Activated T-helper 17 cell treated with anti-CD3 and anti-CD28 coated beads, Interleukin-2, amount 50 U/mL, for 72 hours (primary cell): ENCODE measurements around the gene GARS1. TPM values are rescaled to one million over a fixed set of nuclear protein-coding genes. Genes with fewer than 3 reads are reported as not detected.
A peak's percentile ranks its signal among the peaks of the same experiment; 100 is the strongest.

Experiments
- ATAC-seq: fragments of 150-1000 bp; cut with Tn5 transposase; replicated peaks from 2 replicates; pipeline ENCODE4 v1.10.0; 2021; ENCODE audit warnings: mild to moderate bottlenecking, moderate library complexity
- H3K27ac Mint-ChIP-seq: one replicate; pipeline ENCODE4 v1.8.0; 2022; ENCODE audit warnings: mixed read lengths
- H3K27me3 Mint-ChIP-seq: one replicate; pipeline ENCODE4 v1.8.0; 2022; ENCODE audit warnings: mixed read lengths
- H3K36me3 Mint-ChIP-seq: one replicate; pipeline ENCODE4 v1.8.0; 2022; ENCODE audit warnings: low read depth, mild to moderate bottlenecking, mixed read lengths
- H3K4me1 Mint-ChIP-seq: one replicate; pipeline ENCODE4 v1.8.0; 2022; ENCODE audit warnings: mixed read lengths
- H3K4me3 Mint-ChIP-seq: one replicate; pipeline ENCODE4 v1.8.0; 2022; ENCODE audit warnings: mild to moderate bottlenecking, mixed read lengths
- H3K9me3 Mint-ChIP-seq: one replicate; pipeline ENCODE4 v1.8.0; 2022; ENCODE audit warnings: mixed read lengths
- total RNA-seq, 2 donors: library from RNA; stranded (reverse); gene quantifications; one replicate each; pipeline ENCODE4 v1.2.3, GENCODE V29; 2022

The GARS1 gene
- total RNA-seq, 2 donors from 2014 or later: 152 to 222 TPM

GRCh38 chr7:30662431-30662939, 67.8 kb downstream of the GARS1 start:
- Mint-ChIP-seq H3K36me3 (no peaks in the 10 kb centered on the region), H3K9me3 (no peaks in the 10 kb centered on the region), H3K27me3 (peaks cover 4% of the 10 kb centered on the region), H3K4me1 (no peaks in the 10 kb centered on the region), H3K4me3 (no peak overlapping the region), H3K27ac (no peak overlapping the region)
- ATAC-seq: no peak

- ATAC-seq: no peak
- Mint-ChIP-seq H3K9me3 (no peaks in the 10 kb centered on the region), H3K4me1 (no peaks in the 10 kb centered on the region), H3K36me3 (no peaks in the 10 kb centered on the region), H3K4me3 (no peak overlapping the region), H3K27me3 (peaks cover 4% of the 10 kb centered on the region), H3K27ac (no peak overlapping the region)
These were observed 68.7 kb downstream of the GARS1 start for GRCh38 chr7:30663414-30663813.

- H3K4me3 Mint-ChIP-seq: no peak overlapping the region
- no peaks in the 10 kb centered on the region for H3K9me3 Mint-ChIP-seq
- ATAC-seq: peak; percentile 46
- peaks cover 4% of the 10 kb centered on the region for H3K27me3 Mint-ChIP-seq
- no peak overlapping the region for H3K27ac Mint-ChIP-seq
- H3K4me1 Mint-ChIP-seq: no peaks in the 10 kb centered on the region
- no peaks in the 10 kb centered on the region for H3K36me3 Mint-ChIP-seq
These were observed 69.7 kb downstream of the GARS1 start for GRCh38 chr7:30664184-30664885.

GRCh38 chr7:30665043-30665442, 70.4 kb downstream of the GARS1 start:
- Mint-ChIP-seq H3K27ac (no peak overlapping the region), H3K4me1 (no peaks in the 10 kb centered on the region), H3K27me3 (peaks cover 4% of the 10 kb centered on the region), H3K9me3 (no peaks in the 10 kb centered on the region), H3K36me3 (no peaks in the 10 kb centered on the region), H3K4me3 (no peak overlapping the region)
- no peak for ATAC-seq

GRCh38 chr7:30665449-30665848, 70.8 kb downstream of the GARS1 start:
- H3K36me3 Mint-ChIP-seq: no peaks in the 10 kb centered on the region
- no peak overlapping the region for H3K27ac Mint-ChIP-seq
- ATAC-seq: no peak
- no peaks in the 10 kb centered on the region for H3K4me1 Mint-ChIP-seq
- no peak overlapping the region for H3K4me3 Mint-ChIP-seq
- peaks cover 4% of the 10 kb centered on the region for H3K27me3 Mint-ChIP-seq
- H3K9me3 Mint-ChIP-seq: no peaks in the 10 kb centered on the region

- H3K4me3 Mint-ChIP-seq: no peak overlapping the region
- peaks cover 8% of the 10 kb centered on the region for H3K27me3 Mint-ChIP-seq
- peaks cover 3% of the 10 kb centered on the region for H3K9me3 Mint-ChIP-seq
These were observed 72.5 kb downstream of the GARS1 start for GRCh38 chr7:30667172-30667571.

GRCh38 chr7:30668102-30668501, 73.4 kb downstream of the GARS1 start:
- Mint-ChIP-seq H3K9me3 (peaks cover 3% of the 10 kb centered on the region), H3K27me3 (peaks cover 7% of the 10 kb centered on the region), H3K27ac (no peak overlapping the region), H3K4me3 (no peak overlapping the region), H3K36me3 (no peaks in the 10 kb centered on the region), H3K4me1 (no peaks in the 10 kb centered on the region)
- ATAC-seq: no peak

More at GRCh38 chr7:30667172-30667571, 72.5 kb downstream of the GARS1 start:
- Mint-ChIP-seq H3K4me1 (no peaks in the 10 kb centered on the region), H3K27ac (no peak overlapping the region), H3K36me3 (no peaks in the 10 kb centered on the region)
- no peak for ATAC-seq

- Mint-ChIP-seq H3K27ac (no peak overlapping the region), H3K4me1 (no peaks in the 10 kb centered on the region), H3K4me3 (no peak overlapping the region), H3K27me3 (peaks cover 14% of the 10 kb centered on the region), H3K9me3 (peaks cover 3% of the 10 kb centered on the region), H3K36me3 (no peaks in the 10 kb centered on the region)
- no peak for ATAC-seq
These were observed 77.3 kb downstream of the GARS1 start for GRCh38 chr7:30671793-30672465.

GRCh38 chr7:30674420-30674819, 79.7 kb downstream of the GARS1 start:
- no peak for ATAC-seq
- Mint-ChIP-seq H3K9me3 (peaks cover 3% of the 10 kb centered on the region), H3K27ac (no peak overlapping the region), H3K4me3 (no peak overlapping the region), H3K27me3 (peaks cover 29% of the 10 kb centered on the region), H3K4me1 (no peaks in the 10 kb centered on the region), H3K36me3 (no peaks in the 10 kb centered on the region)

GRCh38 chr7:30674876-30675275, 80.2 kb downstream of the GARS1 start:
- Mint-ChIP-seq H3K36me3 (no peaks in the 10 kb centered on the region), H3K4me3 (no peak overlapping the region), H3K27ac (no peak overlapping the region), H3K9me3 (peaks cover 3% of the 10 kb centered on the region), H3K4me1 (no peaks in the 10 kb centered on the region), H3K27me3 (peaks cover 31% of the 10 kb centered on the region)
- no peak for ATAC-seq

GRCh38 chr7:30678805-30679204, 84.1 kb downstream of the GARS1 start:
- H3K4me1 Mint-ChIP-seq: peaks cover 6% of the 10 kb centered on the region
- no peak overlapping the region for H3K27ac Mint-ChIP-seq
- no peak for ATAC-seq
- H3K4me3 Mint-ChIP-seq: no peak overlapping the region
- H3K36me3 Mint-ChIP-seq: no peaks in the 10 kb centered on the region
- H3K9me3 Mint-ChIP-seq: no peaks in the 10 kb centered on the region
- H3K27me3 Mint-ChIP-seq: peaks cover 52% of the 10 kb centered on the region

- ATAC-seq: no peak
- H3K4me3 Mint-ChIP-seq: no peak overlapping the region
- H3K27ac Mint-ChIP-seq: no peak overlapping the region
- no peaks in the 10 kb centered on the region for H3K9me3 Mint-ChIP-seq
- H3K4me1 Mint-ChIP-seq: peaks cover 6% of the 10 kb centered on the region
- H3K27me3 Mint-ChIP-seq: peaks cover 52% of the 10 kb centered on the region
- H3K36me3 Mint-ChIP-seq: no peaks in the 10 kb centered on the region
These were observed 85.0 kb downstream of the GARS1 start for GRCh38 chr7:30679664-30680063.

GRCh38 chr7:30681331-30681797, 86.7 kb downstream of the GARS1 start:
- H3K27me3 Mint-ChIP-seq: peaks cover 50% of the 10 kb centered on the region
- H3K9me3 Mint-ChIP-seq: no peaks in the 10 kb centered on the region
- no peak for ATAC-seq
- no peaks in the 10 kb centered on the region for H3K36me3 Mint-ChIP-seq
- peaks cover 6% of the 10 kb centered on the region for H3K4me1 Mint-ChIP-seq
- no peak overlapping the region for H3K27ac Mint-ChIP-seq
- peak overlapping the region; percentile 67 for H3K4me3 Mint-ChIP-seq

GRCh38 chr7:30681815-30682211, 87.1 kb downstream of the GARS1 start:
- Mint-ChIP-seq H3K9me3 (no peaks in the 10 kb centered on the region), H3K27me3 (peaks cover 46% of the 10 kb centered on the region), H3K36me3 (no peaks in the 10 kb centered on the region), H3K4me3 (peak overlapping the region; percentile 67), H3K4me1 (peaks cover 6% of the 10 kb centered on the region), H3K27ac (no peak overlapping the region)
- ATAC-seq: peak; percentile 29
